ENCODE data around the gene ULK2. TPM values are rescaled to one million over a fixed set of nuclear protein-coding genes. Genes with fewer than 3 reads are reported as not detected.
"Not testable (repeated sequence)": the region's sequence is repeated elsewhere in the genome, so short reads cannot be mapped to it uniquely, and the experiment has no call there.

ULK2 gene
- total RNA-seq, 2 experiments from 2014 or later = 6.8 TPM; not detected in 1

DNA sequence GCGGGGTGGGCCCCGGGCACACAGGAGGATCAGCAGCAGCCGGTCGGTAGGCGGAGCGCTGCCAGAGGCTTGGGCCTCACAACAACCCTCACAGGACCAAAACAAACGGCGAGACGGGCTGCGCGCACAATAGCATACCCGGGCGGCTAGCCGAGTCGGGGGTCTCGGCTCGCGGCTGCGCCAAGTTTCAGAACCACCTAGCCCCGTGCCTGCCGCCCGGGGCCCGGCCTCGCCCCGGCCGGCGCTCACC, 732 bp downstream of the ULK2 start:
- no peaks in the 10 kb centered on the region for H4K20me1 ChIP-seq (ENCODE audit: insufficient read depth, low read length)

DNA sequence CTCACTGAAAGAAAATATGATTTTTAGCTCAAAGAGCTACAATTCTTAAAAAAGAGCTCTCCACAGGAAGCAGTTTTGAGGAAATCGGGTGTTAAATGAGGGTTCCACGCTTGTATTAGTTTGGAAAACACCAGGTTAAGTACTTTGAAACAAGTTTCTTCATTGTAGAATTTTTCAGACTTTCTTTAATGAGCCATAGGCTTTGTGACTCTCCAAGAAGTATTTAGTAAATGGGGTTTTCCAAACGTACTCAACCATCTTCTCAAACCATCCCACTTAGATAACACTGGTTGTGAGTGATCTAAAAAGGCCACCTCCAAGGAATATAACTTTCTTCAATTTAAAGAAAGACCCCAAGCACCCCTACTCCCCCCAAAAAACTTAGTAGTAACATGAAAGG, 2.7 kb downstream of the ULK2 start:
- H3K27ac ChIP-seq (ENCODE audit: low read depth, low read length, poor library complexity, severe bottlenecking) = no peak overlapping the region
- H3K4me2 ChIP-seq (ENCODE audit: low read length) = no peak overlapping the region
- DNase-seq (ENCODE audit: low spot score) = no peak
- no peaks in the 10 kb centered on the region for H3K79me2 ChIP-seq (ENCODE audit: insufficient read depth, low read depth, low read length)
- H3K9me3 ChIP-seq (ENCODE audit: low read length) = no peaks in the 10 kb centered on the region
- BruUV-seq (replicated peaks) = no TSS peak
- H3K36me3 ChIP-seq (ENCODE audit: insufficient read depth, low read length) = no peaks in the 10 kb centered on the region
- ChIA-PET CTCF (ENCODE audit: unreplicated experiment) (no interaction called here), POLR2A (interaction anchor here (1.2 kb wide), 1 partner anchor 15 kb away, joined by 6 read pairs; no protein-coding TSS in a partner anchor)
- no peak overlapping the region for H3K4me3 ChIP-seq (ENCODE audit: low read depth, low read length, poor library complexity, severe bottlenecking)
- no peak overlapping the region for H2AFZ ChIP-seq (ENCODE audit: low read length)
- intact Hi-C loops (cut with micrococcal nuclease; ENCODE audit: unreplicated experiment) = no loop called here
- no peaks in the 10 kb centered on the region for H4K20me1 ChIP-seq (ENCODE audit: insufficient read depth, low read length)
- no peaks in the 10 kb centered on the region for H3K4me1 ChIP-seq (ENCODE audit: insufficient read depth, low read length, poor library complexity, severe bottlenecking)
- no peak for TF ChIP-seq EZH2phosphoT487 (IDR thresholded peaks at IDR 0.05; ENCODE audit: borderline replicate concordance, low read depth, low read length)
- TF ChIP-seq, protein P1, sequence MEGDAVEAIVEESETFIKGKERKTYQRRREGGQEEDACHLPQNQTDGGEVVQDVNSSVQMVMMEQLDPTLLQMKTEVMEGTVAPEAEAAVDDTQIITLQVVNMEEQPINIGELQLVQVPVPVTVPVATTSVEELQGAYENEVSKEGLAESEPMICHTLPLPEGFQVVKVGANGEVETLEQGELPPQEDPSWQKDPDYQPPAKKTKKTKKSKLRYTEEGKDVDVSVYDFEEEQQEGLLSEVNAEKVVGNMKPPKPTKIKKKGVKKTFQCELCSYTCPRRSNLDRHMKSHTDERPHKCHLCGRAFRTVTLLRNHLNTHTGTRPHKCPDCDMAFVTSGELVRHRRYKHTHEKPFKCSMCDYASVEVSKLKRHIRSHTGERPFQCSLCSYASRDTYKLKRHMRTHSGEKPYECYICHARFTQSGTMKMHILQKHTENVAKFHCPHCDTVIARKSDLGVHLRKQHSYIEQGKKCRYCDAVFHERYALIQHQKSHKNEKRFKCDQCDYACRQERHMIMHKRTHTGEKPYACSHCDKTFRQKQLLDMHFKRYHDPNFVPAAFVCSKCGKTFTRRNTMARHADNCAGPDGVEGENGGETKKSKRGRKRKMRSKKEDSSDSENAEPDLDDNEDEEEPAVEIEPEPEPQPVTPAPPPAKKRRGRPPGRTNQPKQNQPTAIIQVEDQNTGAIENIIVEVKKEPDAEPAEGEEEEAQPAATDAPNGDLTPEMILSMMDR (conservative IDR thresholded peaks at IDR 0.05; ENCODE audit: low read length) = no peak
- no peaks in the 10 kb centered on the region for H3K9me2 ChIP-seq (ENCODE audit: insufficient read depth, low read length)

More for the DNA sequence above, 732 bp downstream of the ULK2 start:
- TF ChIP-seq, protein P1 (conservative IDR thresholded peaks at IDR 0.05; ENCODE audit: low read length) = 0 out of 2 replicates have a peak, but pooled peaks have one; percentile 12
- TF ChIP-seq EZH2phosphoT487 (IDR thresholded peaks at IDR 0.05; ENCODE audit: borderline replicate concordance, low read depth, low read length) = no peak
- H3K9me3 ChIP-seq (ENCODE audit: low read length) = no peaks in the 10 kb centered on the region
- intact Hi-C loops (cut with micrococcal nuclease; ENCODE audit: unreplicated experiment) = no loop called here
- no peaks in the 10 kb centered on the region for H3K9me2 ChIP-seq (ENCODE audit: insufficient read depth, low read length)
- peak overlapping the region; percentile 72 for H3K4me3 ChIP-seq (ENCODE audit: low read depth, low read length, poor library complexity, severe bottlenecking)
- BruUV-seq (replicated peaks) = no TSS peak
- H3K36me3 ChIP-seq (ENCODE audit: insufficient read depth, low read length) = no peaks in the 10 kb centered on the region
- H3K27ac ChIP-seq (ENCODE audit: low read depth, low read length, poor library complexity, severe bottlenecking) = no peak overlapping the region
- peak overlapping the region; percentile 85 for H2AFZ ChIP-seq (ENCODE audit: low read length)
- H3K4me1 ChIP-seq (ENCODE audit: insufficient read depth, low read length, poor library complexity, severe bottlenecking) = no peaks in the 10 kb centered on the region
- DNase-seq (ENCODE audit: low spot score) = peak; percentile 54
- POLR2A ChIA-PET = no interaction called here
- CTCF ChIA-PET (ENCODE audit: unreplicated experiment) = no interaction called here
- H3K4me2 ChIP-seq (ENCODE audit: low read length) = peak overlapping the region; percentile 64
- H3K79me2 ChIP-seq (ENCODE audit: insufficient read depth, low read depth, low read length) = no peaks in the 10 kb centered on the region

DNA sequence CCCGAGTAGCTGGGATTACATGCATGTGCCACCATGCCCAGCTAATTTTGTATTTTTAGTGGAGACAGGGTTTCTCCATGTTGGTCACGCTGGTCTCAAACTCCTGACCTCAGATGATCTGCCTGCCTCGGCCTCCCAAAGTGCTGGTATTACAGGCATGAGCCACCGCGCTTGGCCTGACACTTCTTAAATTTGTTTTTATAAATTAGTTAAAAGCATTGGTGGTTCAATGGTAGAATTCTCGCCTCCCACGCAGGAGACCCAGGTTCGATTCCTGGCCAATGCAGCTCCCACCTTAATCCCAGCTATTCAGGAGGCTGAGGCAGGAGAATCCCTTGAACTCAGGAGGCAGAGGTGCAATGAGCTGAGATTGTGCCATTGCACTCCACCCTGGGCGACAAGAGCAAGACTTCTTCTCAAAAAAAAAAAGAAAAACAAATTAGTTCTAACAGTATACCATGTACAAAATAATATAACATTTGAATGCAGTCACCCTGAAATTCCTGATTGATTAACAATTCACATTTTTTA, 7.0 kb downstream of the ULK2 start:
- POLR2A ChIA-PET = interaction anchor here (0.6 kb wide), 1 partner anchor 155 kb away, joined by 3 read pairs; no protein-coding TSS in a partner anchor
- H4K20me1 ChIP-seq (ENCODE audit: insufficient read depth, low read length); H3K36me3 ChIP-seq (ENCODE audit: insufficient read depth, low read length); H2AFZ ChIP-seq (ENCODE audit: low read length); BruUV-seq (replicated peaks); H3K4me3 ChIP-seq (ENCODE audit: low read depth, low read length, poor library complexity, severe bottlenecking); H3K4me1 ChIP-seq (ENCODE audit: insufficient read depth, low read length, poor library complexity, severe bottlenecking); CTCF ChIA-PET (ENCODE audit: unreplicated experiment); DNase-seq (ENCODE audit: low spot score); H3K27ac ChIP-seq (ENCODE audit: low read depth, low read length, poor library complexity, severe bottlenecking); H3K4me2 ChIP-seq (ENCODE audit: low read length); H3K9me3 ChIP-seq (ENCODE audit: low read length); H3K9me2 ChIP-seq (ENCODE audit: insufficient read depth, low read length); intact Hi-C loops (cut with micrococcal nuclease; ENCODE audit: unreplicated experiment); H3K79me2 ChIP-seq (ENCODE audit: insufficient read depth, low read depth, low read length): not testable (repeated sequence)

Measured in OCI-LY7 (cell line).